Ectodermal cell (in vitro differentiated cells): ENCODE data around the gene CROCC. TPM values are rescaled to one million over a fixed set of nuclear protein-coding genes. Genes with fewer than 3 reads are reported as not detected.
A peak's percentile ranks its signal among the peaks of the same experiment; 100 is the strongest.
"Not testable (repeated sequence)": the region's sequence is repeated elsewhere in the genome, so short reads cannot be mapped to it uniquely, and the experiment has no call there.

Source experiments
- H3K27ac ChIP-seq: 2 replicates; pipeline ENCODE4 v1.7.0; 2013; ENCODE audit warnings: mild to moderate bottlenecking, low read depth, low read length; ENCODE audit not compliant: insufficient read depth, poor library complexity, severe bottlenecking
- H3K27me3 ChIP-seq: 2 replicates; pipeline ENCODE4 v1.7.0; 2013; ENCODE audit warnings: mild to moderate bottlenecking, low read length; ENCODE audit not compliant: insufficient read depth, control insufficient read depth, poor library complexity, severe bottlenecking
- H3K36me3 ChIP-seq: one replicate; pipeline ENCODE4 v1.7.0; 2013; ENCODE audit warnings: low read length; ENCODE audit not compliant: control insufficient read depth, insufficient read depth
- H3K4me1 ChIP-seq: one replicate; pipeline ENCODE4 v1.7.0; 2013; ENCODE audit warnings: low read length; ENCODE audit not compliant: control insufficient read depth, insufficient read depth
- H3K4me3 ChIP-seq: 2 replicates; pipeline ENCODE4 v1.7.0; 2013; ENCODE audit warnings: low read depth, low read length, control low read depth; ENCODE audit not compliant: insufficient read depth
- H3K9me3 ChIP-seq: 2 replicates; pipeline ENCODE4 v1.7.0; 2013; ENCODE audit warnings: mild to moderate bottlenecking, low read length, moderate library complexity; ENCODE audit not compliant: control insufficient read depth
- WGBS, 2 experiments: methylation state at CpG; one replicate each; pipeline ENCODE4 v1.1.7; 2013; ENCODE audit warnings: missing lambda C conversion rate in 2 of 2; 5-methylcytosine and 5-hydroxymethylcytosine counted together
- polyA plus RNA-seq, 4 experiments: library from polyadenylated mRNA; stranded (reverse); fragments of 50-300 nt; gene quantifications; one replicate each; pipeline ENCODE4 v1.2.3, GENCODE V29; 2013

The CROCC gene
- 61.3 TPM for polyA plus RNA-seq (2013, experiment 1 of 4)
- 60.1 TPM for polyA plus RNA-seq (2013, experiment 2 of 4)
- polyA plus RNA-seq (2013, experiment 3 of 4): 43.9 TPM
- polyA plus RNA-seq (2013, experiment 4 of 4): 50.1 TPM

- Histone ChIP-seq H3K27me3 (no peaks in the 10 kb centered on the region), H3K36me3 (no peaks in the 10 kb centered on the region), H3K4me1 (peaks cover 43% of the 10 kb centered on the region), H3K27ac (peak within 1 kb of the TSS; percentile 3), H3K9me3 (no peaks in the 10 kb centered on the region), H3K4me3 (peak within 1 kb of the TSS; percentile 67)
- WGBS, 2 experiments: 13% methylated on average over 17 of the region's 17 CpGs
Measured at GRCh38 chr1:16921391-16922185, at the start of gene CROCC. TSS of gene CROCC (plus strand) at chr1:16921931. CDS start at chr1:16922019, 88 bp downstream.

- Histone ChIP-seq H3K27me3 (peaks cover 50% of the 10 kb centered on the region), H3K4me3 (peak overlapping the region; percentile 50)
- H3K9me3 ChIP-seq, H3K36me3 ChIP-seq, H3K4me1 ChIP-seq, H3K27ac ChIP-seq: not testable (repeated sequence)
- WGBS, 2 experiments: 1 to 2% methylated on average over 52 of the region's 66 CpGs
Measured at GRCh38 chr1:16872152-16873075, 49.3 kb upstream of the CROCC start.

GRCh38 chr1:16873076-16873879, 48.5 kb upstream of the CROCC start:
- H3K4me1 ChIP-seq, H3K27ac ChIP-seq, H3K36me3 ChIP-seq, H3K9me3 ChIP-seq: not testable (repeated sequence)
- peaks cover 50% of the 10 kb centered on the region for H3K27me3 ChIP-seq
- 7 to 9% methylated on average over 35 to 37 of the region's 52 CpGs for WGBS, 2 experiments
- H3K4me3 ChIP-seq: peak overlapping the region; percentile 50

GRCh38 chr1:16874968-16875765, 46.6 kb upstream of the CROCC start:
- WGBS, 2 experiments: 42 to 44% methylated on average over 24 of the region's 35 CpGs
- not testable (repeated sequence) for H3K4me3 ChIP-seq, H3K9me3 ChIP-seq, H3K4me1 ChIP-seq, H3K36me3 ChIP-seq, H3K27ac ChIP-seq
- peaks cover 50% of the 10 kb centered on the region for H3K27me3 ChIP-seq

GRCh38 chr1:16881742-16882141, 40.0 kb upstream of the CROCC start:
- not testable (repeated sequence) for H3K9me3 ChIP-seq, H3K36me3 ChIP-seq, H3K27ac ChIP-seq, H3K27me3 ChIP-seq, H3K4me1 ChIP-seq, H3K4me3 ChIP-seq
- 96 to 100% methylated on average over 1 of the region's 1 CpG for WGBS, 2 experiments

- Histone ChIP-seq H3K4me3 (no peak overlapping the region), H3K36me3 (no peaks in the 10 kb centered on the region), H3K4me1 (no peaks in the 10 kb centered on the region), H3K9me3 (no peaks in the 10 kb centered on the region), H3K27me3 (no peaks in the 10 kb centered on the region), H3K27ac (no peak overlapping the region)
- 81 to 91% methylated on average over 4 of the region's 4 CpGs for WGBS, 2 experiments
Measured at GRCh38 chr1:16882986-16883385, 38.7 kb upstream of the CROCC start.

- not testable (repeated sequence) for H3K4me3 ChIP-seq, H3K36me3 ChIP-seq, H3K27me3 ChIP-seq, H3K27ac ChIP-seq, H3K9me3 ChIP-seq, H3K4me1 ChIP-seq
- 88 to 89% methylated on average over 4 to 5 of the region's 5 CpGs for WGBS, 2 experiments
Measured at GRCh38 chr1:16884487-16884886, 37.2 kb upstream of the CROCC start.

GRCh38 chr1:16886860-16887605, 34.7 kb upstream of the CROCC start:
- Histone ChIP-seq H3K36me3 (no peaks in the 10 kb centered on the region), H3K4me1 (no peaks in the 10 kb centered on the region), H3K9me3 (no peaks in the 10 kb centered on the region), H3K27me3 (no peaks in the 10 kb centered on the region), H3K27ac (no peak overlapping the region), H3K4me3 (no peak overlapping the region)
- WGBS, 2 experiments: 93 to 96% methylated on average over 20 of the region's 20 CpGs
